Fibroblast of lung (primary cell): ENCODE measurements around the gene NPHP4. TPM values are rescaled to one million over a fixed set of nuclear protein-coding genes. Genes with fewer than 3 reads are reported as not detected.

Source experiments
- DNase-seq, 2 donors: peaks; one replicate each; pipeline versions ENCODE4 v3.0.0 to v3.0.0-alpha.2; 2010; ENCODE audit warnings: low read depth in 2 of 2
- H2AFZ ChIP-seq: 2 replicates; pipeline ENCODE4 v1.5.1; 2012; ENCODE audit warnings: low read length, control low read depth, inconsistent platforms
- H3K27ac ChIP-seq: 2 replicates; pipeline ENCODE4 v1.5.1; 2011; ENCODE audit warnings: low read length, control low read depth; ENCODE audit not compliant: insufficient read depth
- H3K27me3 ChIP-seq: 2 replicates; pipeline ENCODE4 v1.5.1; 2011; ENCODE audit warnings: mild to moderate bottlenecking, low read length; ENCODE audit not compliant: control insufficient read depth, insufficient read depth
- H3K36me3 ChIP-seq: 2 replicates; pipeline ENCODE4 v1.5.1; 2011; ENCODE audit warnings: low read length; ENCODE audit not compliant: control insufficient read depth, insufficient read depth
- H3K4me1 ChIP-seq: 2 replicates; pipeline ENCODE4 v1.5.1; 2011; ENCODE audit warnings: low read length; ENCODE audit not compliant: control insufficient read depth, insufficient read depth; ENCODE audit errors: extremely low read depth
- H3K4me2 ChIP-seq: 2 replicates; pipeline ENCODE4 v1.5.1; 2011; ENCODE audit warnings: low read length, control low read depth; ENCODE audit not compliant: insufficient read depth; ENCODE audit errors: extremely low read depth
- H3K4me3 ChIP-seq, 4 experiments: fragments of 200-600 bp in 1 of 4; sonication (generic) in 1 of 4; replicated peaks in 1 of 4; 2 replicates each; pipeline ENCODE4 v1.5.1; 2011 to 2016; ENCODE audit warnings: low read length in 4 of 4, low read depth in 3 of 4, mild to moderate bottlenecking in 3 of 4, control low read depth in 2 of 4, inconsistent platforms in 1 of 4, mixed read lengths in 1 of 4; ENCODE audit not compliant: insufficient read depth in 1 of 4; ENCODE audit errors: control extremely low read depth in 1 of 4
- H3K79me2 ChIP-seq: 2 replicates; pipeline ENCODE4 v1.5.1; 2012; ENCODE audit warnings: mild to moderate bottlenecking, low read length, inconsistent platforms; ENCODE audit not compliant: control insufficient read depth, insufficient read depth
- H3K9ac ChIP-seq: 2 replicates; pipeline ENCODE4 v1.5.1; 2011; ENCODE audit warnings: mild to moderate bottlenecking, low read length, control low read depth; ENCODE audit not compliant: insufficient read depth
- H3K9me3 ChIP-seq: 2 replicates; pipeline ENCODE4 v1.5.1; 2012; ENCODE audit warnings: low read depth, low read length; ENCODE audit not compliant: control insufficient read depth, insufficient read depth
- H4K20me1 ChIP-seq: 2 replicates; pipeline ENCODE4 v1.5.1; 2011; ENCODE audit warnings: low read length; ENCODE audit not compliant: control insufficient read depth, insufficient read depth; ENCODE audit errors: extremely low read depth
- EZH2 ChIP-seq: IDR thresholded peaks from 2 replicates; pipeline ENCODE4 v1.5.1; 2012; ENCODE audit warnings: low read length, control low read depth, mild to moderate bottlenecking; ENCODE audit errors: missing control alignments
- polyA plus RNA-seq, 2 donors: library from polyadenylated mRNA; depleted of rRNA in 1 of 2; stranded (reverse) in 1 of 2; unstranded in 1 of 2; fragments of >200 nt; gene quantifications; 2 replicates each; pipeline ENCODE4 v1.2.1, GENCODE V29; 2011 to 2012; ENCODE audit warnings: missing spikeins in 1 of 2
- total RNA-seq: library from RNA; depleted of rRNA; stranded (reverse); fragments of >200 nt; gene quantifications from 2 replicates; pipeline ENCODE4 v1.2.1, GENCODE V29; 2014
- TF ChIP-seq, protein P1 (sequence below), 2 donors: IDR thresholded peaks in 1 of 2; conservative IDR thresholded peaks in 1 of 2; 1 replicate in 1 of 2; 2 replicates in 1 of 2; pipeline ENCODE4 v1.5.1; 2011 to 2012; ENCODE audit warnings: low read length in 2 of 2, control low read depth in 1 of 2, inconsistent platforms in 1 of 2, low read depth in 1 of 2, mild to moderate bottlenecking in 1 of 2

NPHP4 gene
- total and polyA plus RNA-seq, 2 donors (not counting 1 experiment from before 2014, with no cell fraction given), result 1.5 to 4.0 TPM

- Histone ChIP-seq H3K9ac (no peak overlapping the region), H3K27ac (no peak overlapping the region), H2AFZ (no peak overlapping the region), H3K9me3 (no peaks in the 10 kb centered on the region), H3K36me3 (no peaks in the 10 kb centered on the region), H3K4me3 (no peak overlapping the region), H3K4me1 (no peaks in the 10 kb centered on the region), H4K20me1 (no peaks in the 10 kb centered on the region), H3K4me2 (no peak overlapping the region), H3K79me2 (no peaks in the 10 kb centered on the region), H3K27me3 (no peaks in the 10 kb centered on the region)
- TF ChIP-seq EZH2, result no peak
- TF ChIP-seq, protein P1, sequence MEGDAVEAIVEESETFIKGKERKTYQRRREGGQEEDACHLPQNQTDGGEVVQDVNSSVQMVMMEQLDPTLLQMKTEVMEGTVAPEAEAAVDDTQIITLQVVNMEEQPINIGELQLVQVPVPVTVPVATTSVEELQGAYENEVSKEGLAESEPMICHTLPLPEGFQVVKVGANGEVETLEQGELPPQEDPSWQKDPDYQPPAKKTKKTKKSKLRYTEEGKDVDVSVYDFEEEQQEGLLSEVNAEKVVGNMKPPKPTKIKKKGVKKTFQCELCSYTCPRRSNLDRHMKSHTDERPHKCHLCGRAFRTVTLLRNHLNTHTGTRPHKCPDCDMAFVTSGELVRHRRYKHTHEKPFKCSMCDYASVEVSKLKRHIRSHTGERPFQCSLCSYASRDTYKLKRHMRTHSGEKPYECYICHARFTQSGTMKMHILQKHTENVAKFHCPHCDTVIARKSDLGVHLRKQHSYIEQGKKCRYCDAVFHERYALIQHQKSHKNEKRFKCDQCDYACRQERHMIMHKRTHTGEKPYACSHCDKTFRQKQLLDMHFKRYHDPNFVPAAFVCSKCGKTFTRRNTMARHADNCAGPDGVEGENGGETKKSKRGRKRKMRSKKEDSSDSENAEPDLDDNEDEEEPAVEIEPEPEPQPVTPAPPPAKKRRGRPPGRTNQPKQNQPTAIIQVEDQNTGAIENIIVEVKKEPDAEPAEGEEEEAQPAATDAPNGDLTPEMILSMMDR (conservative IDR thresholded peaks at IDR 0.05 in 1 of 2, IDR thresholded peaks at IDR 0.05 in 1 of 2; ENCODE audit: low read depth in 1 of 2, low read length in 2 of 2), result no peak
- DNase-seq, result no peak
Measured at GRCh38 chr1:5921129-5921528, 71.1 kb downstream of the NPHP4 start.

DNA sequence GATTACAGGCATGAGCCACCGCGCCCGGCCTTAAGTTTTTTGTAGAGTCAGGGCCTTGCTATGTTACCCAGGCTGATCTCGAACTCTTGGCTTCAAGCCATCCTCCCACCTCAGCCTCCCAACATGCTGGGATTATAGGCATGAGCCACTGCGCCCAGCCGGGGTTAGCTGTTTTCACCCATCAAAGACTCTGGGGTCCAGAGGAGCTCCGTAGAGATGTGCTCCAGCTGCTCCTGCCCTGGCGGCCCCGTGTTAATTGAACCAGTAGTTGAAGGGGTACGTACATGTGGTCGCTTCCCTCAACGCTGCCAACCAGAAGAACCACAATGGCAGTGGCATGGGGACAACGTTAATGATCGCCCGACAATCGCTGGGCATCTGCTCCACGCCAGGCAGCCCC lies 72.0 kb downstream of the NPHP4 start:
- Histone ChIP-seq H2AFZ (no peak overlapping the region), H3K27ac (no peak overlapping the region), H3K4me3 (no peak overlapping the region), H3K79me2 (no peaks in the 10 kb centered on the region), H3K36me3 (no peaks in the 10 kb centered on the region), H3K27me3 (no peaks in the 10 kb centered on the region), H3K9ac (no peak overlapping the region), H3K4me1 (no peaks in the 10 kb centered on the region), H4K20me1 (no peaks in the 10 kb centered on the region), H3K4me2 (no peak overlapping the region), H3K9me3 (no peaks in the 10 kb centered on the region)
- TF ChIP-seq, protein P1 (conservative IDR thresholded peaks at IDR 0.05 in 1 of 2, IDR thresholded peaks at IDR 0.05 in 1 of 2; ENCODE audit: low read depth in 1 of 2, low read length in 2 of 2), result no peak
- TF ChIP-seq EZH2, result no peak
- no peak for DNase-seq

GRCh38 chr1:5918275-5918649 lies 74.0 kb downstream of the NPHP4 start:
- Histone ChIP-seq H3K27ac (no peak overlapping the region), H2AFZ (no peak overlapping the region), H3K79me2 (no peaks in the 10 kb centered on the region), H3K9me3 (no peaks in the 10 kb centered on the region), H3K4me1 (no peaks in the 10 kb centered on the region), H4K20me1 (no peaks in the 10 kb centered on the region), H3K9ac (no peak overlapping the region), H3K36me3 (no peaks in the 10 kb centered on the region), H3K4me2 (no peak overlapping the region), H3K4me3 (no peak overlapping the region), H3K27me3 (no peaks in the 10 kb centered on the region)
- no peak for DNase-seq
- no peak for TF ChIP-seq EZH2
- TF ChIP-seq, protein P1 (conservative IDR thresholded peaks at IDR 0.05 in 1 of 2, IDR thresholded peaks at IDR 0.05 in 1 of 2; ENCODE audit: low read depth in 1 of 2, low read length in 2 of 2), result no peak
